DMS53 (cell line): ENCODE measurements around the gene INHA.

Experiments
- DNase-seq: peaks from one replicate; lab custom pipeline; 2025; lab: John Stamatoyannopoulos, UW

INHA gene

DNA sequence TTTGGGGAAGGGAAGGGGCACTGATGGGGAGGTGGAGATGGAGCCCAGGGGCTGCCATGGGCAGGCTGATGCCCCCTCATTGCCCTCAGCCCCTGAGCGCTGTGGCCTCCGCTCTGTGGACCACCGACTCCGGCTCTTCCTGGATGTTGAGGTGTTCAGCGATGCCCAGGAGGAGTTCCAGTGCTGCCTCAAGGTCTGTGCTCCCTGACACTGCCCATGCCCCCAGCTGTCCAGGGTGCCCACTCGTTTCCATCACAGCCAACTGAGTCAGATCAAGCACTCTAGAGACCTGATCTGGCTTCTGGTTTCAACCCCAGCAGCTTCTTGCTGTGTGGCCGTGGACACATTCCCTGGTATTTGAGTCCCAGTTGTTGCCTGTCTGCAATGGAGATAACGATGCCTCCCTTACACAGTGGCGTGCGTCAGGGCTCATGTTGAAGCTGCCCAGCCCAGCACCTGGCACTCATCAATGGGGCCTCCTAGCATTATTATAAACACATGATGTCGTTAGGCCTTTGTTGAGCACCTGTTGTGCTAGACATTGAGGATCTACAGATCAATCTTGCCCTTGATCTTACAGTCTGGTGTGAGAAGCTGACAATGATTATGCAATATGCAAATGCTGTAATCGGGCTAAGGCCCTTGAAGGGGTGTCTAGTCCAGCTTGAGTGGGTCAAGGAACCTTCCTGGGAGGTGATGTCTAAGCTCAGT lies 39.9 kb downstream of the INHA start:
- peak; percentile 43 for DNase-seq

DNA sequence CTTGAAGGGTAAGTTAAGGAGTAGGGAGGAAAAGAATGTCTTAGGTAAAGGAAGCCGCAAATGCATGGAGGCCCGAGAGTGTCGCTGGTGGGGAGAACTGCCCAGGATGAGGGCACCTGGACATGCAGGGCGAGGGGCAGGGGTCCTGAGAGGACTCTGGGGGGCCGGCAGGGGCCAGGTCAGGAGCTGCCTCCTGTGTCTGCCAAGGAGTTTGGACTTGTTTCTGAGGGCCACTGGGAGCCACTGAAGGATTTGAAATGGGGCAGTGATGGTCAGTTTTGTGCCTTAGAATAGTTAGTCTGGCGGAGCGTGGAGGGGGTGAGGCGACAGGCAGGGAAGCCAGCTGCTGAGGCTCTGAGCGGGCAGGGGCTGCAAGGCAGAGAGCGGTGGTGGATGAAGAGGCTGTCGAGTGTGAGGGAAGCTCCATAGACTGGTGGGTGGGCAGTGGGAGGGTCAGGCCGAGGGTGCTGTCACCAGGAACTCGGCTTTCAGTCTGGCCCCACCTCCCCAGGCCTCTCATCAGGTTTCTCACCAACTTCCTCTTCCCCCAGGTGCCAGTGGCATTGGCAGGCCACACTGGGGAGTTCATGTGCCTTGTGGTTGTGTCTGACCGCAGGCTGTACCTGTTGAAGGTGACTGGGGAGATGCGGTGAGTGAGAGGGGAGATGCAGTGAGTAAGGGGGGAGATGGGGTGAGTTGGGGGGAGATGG lies 40.6 kb downstream of the INHA start:
- DNase-seq: no peak

GRCh38 chr2:219613461-219614070 lies 41.5 kb downstream of the INHA start:
- no peak for DNase-seq

DNA sequence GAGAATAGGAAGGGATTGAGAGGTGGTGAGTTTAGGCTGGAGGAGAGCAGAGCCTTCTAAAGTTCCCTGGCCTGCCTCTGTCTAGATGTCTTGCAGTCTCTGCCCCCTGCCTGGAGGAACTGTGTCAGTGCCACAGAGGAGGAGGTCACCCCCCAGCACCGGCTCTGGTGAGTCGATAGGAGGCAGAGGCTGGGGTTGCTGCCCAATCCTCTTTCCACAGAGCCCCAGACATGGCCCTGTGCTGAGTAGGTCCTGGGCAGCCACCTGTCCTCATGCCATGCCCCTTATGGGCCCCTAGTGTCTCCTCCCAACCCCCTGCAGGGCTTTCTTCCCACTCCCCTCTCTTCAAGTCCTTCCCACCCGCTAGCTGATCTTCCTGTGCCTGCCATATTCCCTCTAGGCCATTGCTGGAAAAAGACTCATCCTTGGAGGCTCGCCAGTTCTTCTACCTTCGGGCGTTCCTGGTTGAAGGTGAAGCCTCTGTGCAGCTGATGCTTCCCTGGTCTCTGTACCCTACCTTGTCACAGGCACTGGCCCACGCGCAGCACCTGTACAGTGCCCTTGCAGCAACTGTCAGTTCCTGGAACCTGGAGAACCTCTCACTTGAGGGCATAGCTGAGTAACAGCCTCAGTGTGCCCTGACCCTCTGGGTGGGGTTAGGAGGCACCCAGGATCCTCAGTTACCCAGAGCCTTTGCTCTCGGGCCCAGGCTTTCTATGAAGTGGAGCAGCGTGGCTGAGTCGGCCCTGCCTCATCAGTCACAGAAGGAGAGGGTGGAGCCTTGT lies 42.2 kb downstream of the INHA start:
- DNase-seq: no peak

DNA sequence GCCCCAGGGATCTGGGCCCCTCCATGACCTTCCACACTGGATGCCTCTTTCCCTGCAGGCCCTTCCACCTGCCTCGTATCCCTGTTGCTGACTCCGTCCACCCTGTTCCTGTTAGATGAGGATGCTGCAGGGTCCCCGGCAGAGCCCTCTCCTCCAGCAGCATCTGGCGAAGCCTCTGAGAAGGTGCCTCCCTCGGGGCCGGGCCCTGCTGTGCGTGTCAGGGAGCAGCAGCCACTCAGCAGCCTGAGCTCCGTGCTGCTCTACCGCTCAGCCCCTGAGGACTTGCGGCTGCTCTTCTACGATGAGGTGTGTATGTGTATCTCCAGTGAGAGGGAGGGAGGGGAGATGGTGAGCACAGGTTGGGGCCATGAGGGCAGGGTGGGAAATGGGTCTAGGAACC lies 42.9 kb downstream of the INHA start:
- no peak for DNase-seq

GRCh38 chr2:219615894-219616293 lies 43.8 kb downstream of the INHA start:
- DNase-seq: no peak

- DNase-seq: no peak
These were observed 44.4 kb downstream of the INHA start for GRCh38 chr2:219616550-219616949.

DNA sequence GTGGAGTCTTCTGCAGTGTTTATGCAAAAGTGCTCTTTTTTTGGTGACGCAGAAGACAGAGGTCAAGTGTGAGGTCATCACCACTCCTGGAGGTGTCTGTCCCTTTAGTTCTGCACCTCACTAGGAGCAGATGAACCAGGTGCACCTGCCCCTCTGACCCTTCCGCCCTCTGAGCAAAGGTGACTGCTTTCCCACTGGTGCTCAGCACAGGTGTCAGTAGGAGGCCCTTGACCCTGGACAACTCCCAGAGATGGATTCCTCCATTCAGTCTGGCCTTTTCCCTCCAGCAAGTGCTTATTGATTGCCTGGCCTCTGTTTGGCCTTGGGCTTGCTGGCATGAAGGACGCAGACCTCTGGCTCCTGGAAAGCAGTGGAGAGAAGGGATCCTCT lies 46.6 kb downstream of the INHA start:
- DNase-seq: peak; percentile 7

DNA sequence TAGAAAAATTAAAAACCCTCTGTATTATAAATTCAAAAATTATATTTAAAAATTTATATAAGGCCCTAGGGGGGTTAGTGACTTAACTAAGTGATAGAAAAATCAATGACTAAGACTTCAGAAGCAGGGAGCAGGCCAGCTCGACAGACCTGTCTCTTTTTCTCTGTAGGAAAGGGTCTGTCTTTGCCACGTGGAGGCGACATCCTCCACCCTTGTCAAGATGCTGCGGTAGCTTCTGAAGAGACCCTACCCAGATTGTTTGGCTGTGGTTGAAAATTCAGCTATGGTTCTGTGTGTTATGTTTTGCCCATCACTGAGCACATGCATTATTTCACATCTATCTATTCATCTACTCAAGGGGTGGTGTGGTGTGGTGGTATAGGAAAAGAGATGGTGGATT lies 47.1 kb downstream of the INHA start:
- DNase-seq: no peak

DNA sequence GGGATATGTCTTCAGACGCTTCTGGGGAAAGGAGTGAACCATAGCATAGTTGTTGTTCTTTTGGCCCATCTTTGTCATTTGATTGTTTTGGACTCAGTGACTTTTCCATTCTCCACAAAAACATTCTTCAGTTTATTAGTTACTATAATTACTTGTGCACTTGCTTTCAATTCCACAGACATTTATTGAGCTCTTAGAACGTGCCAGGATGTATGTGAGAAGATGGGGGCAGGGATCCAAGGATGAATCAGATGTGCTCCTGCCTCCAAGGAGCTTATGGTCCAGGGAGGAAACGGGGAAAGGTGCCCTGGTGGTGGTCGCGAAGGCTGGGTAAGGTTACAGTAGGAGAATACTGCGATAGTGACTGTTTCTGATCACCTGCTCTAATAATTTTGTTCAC lies 48.4 kb downstream of the INHA start:
- no peak for DNase-seq

DNA sequence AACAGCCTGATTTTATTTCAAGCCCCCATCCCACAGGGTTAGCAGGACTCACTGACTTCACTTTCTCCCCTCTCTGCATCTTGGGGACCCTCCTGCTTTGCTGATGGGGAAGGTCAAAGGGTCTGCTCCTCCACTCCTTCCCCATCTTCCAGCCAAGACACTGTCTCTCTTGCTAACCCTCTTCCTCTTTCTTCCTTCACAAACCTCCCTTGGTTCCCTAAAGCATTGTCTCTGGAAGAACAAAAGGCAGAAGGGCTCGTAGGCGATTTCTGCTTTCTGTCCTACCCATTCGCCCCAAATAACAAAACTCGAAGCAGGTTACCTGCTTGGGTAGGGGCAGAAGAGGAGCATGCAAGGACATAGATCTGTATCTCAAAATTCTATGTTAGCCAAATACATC lies 49.8 kb downstream of the INHA start:
- no peak for DNase-seq

- no peak for DNase-seq
These were observed 50.4 kb downstream of the INHA start for GRCh38 chr2:219622472-219622871.

DNA sequence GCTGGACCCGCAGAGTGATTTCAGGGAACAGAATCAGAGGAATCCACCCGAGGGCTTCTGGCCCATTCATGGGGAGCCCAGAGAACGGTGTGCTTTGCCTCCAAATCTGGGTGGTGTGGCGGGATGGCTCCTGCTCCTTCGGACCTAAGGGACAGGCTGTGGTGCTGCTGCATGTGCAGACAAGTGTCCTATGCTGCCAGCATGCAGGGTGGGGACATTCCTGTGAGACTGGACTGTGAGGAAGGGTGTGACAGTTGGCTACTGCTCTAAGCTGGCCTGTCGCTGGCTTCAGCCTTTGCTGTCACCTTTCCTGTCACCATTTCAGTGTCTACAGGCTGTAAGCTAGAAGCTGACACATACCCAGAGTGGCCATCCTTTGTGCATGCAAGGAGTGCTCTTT lies 52.5 kb downstream of the INHA start:
- no peak for DNase-seq

DNA sequence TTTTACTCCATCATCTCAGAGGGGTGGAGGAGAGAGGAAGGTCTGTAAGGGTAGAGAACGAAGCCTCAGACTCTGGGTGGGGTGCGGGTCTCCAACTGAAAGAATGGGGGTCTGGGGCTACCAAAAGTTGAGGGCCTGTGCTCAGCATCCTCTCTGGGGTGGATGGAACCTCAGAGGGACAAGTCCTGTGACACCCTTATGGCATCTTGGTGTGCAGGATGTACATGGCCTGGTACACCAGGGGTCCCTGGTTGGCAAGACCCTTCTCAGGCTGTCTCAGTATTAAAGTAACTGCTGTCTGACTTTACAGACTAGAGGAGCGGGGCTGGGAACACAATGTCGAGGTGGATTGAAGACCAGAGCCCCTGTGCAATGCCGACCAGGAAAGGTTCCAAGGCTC lies 53.1 kb downstream of the INHA start:
- DNase-seq: no peak
